HCT116 (cell line): ENCODE results near the gene SLC22A12. TPM values are rescaled to one million over a fixed set of nuclear protein-coding genes. Genes with fewer than 3 reads are reported as not detected.

Experiments
- ATAC-seq: fragments of 200-7000 bp; cut with Tn5 transposase; 2 replicates; pipeline ENCODE4 v1.9.1; 2020; ENCODE audit warnings: mild to moderate bottlenecking, moderate library complexity
- BruUV-seq: library from RNA; stranded (reverse); fragments of 400-500 nt; replicated peaks from 2 replicates; lab custom pipeline; 2021; lab: Mats Ljungman, UMichigan
- CTCF ChIA-PET: fragments of 300-600 bp; sonication (Branson Sonifier 250); formaldehyde crosslinking; loops from one replicate; lab custom pipeline; 2021; ENCODE audit warnings: antibody characterized with exemption; lab: Charles Lee
- POLR2A ChIA-PET: fragments of 300-600, 350-600 bp; sonication (Branson Sonifier 250); formaldehyde crosslinking; loops from one replicate; lab custom pipeline; 2021; ENCODE audit warnings: antibody characterized with exemption; lab: Charles Lee
- RAD21 ChIA-PET, 2 experiments: fragments of 300-600 bp; sonication (Branson Sonifier 250); formaldehyde crosslinking; loops; one replicate each; lab custom pipeline; 2023; ENCODE audit warnings: low total read pairs in 2 of 2; ENCODE audit not compliant: uncharacterized antibody in 2 of 2, unreplicated experiment in 2 of 2, low non-redundant PET in 1 of 2; lab: Charles Lee
- DNase-seq: peaks from one replicate; pipeline ENCODE4 v3.0.0-alpha.2; 2010; ENCODE audit warnings: low read depth, low spot score
- H2AFZ ChIP-seq: fragments of 200-600 bp; shearing (Covaris generic), sonication (generic); 2 replicates; pipeline ENCODE4 v1.6.1; 2017; ENCODE audit warnings: low read depth, mixed run types, mixed read lengths, antibody characterized with exemption, low read length; ENCODE audit not compliant: poor library complexity, severe bottlenecking
- H3K27ac ChIP-seq: 2 replicates; pipeline ENCODE4 v1.5.1; 2012; ENCODE audit warnings: low read depth, low read length
- H3K27me3 ChIP-seq: fragments of 200-600 bp; sonication (generic); 2 replicates; pipeline ENCODE4 v1.6.1; 2016; ENCODE audit warnings: mixed run types, low read length, mixed read lengths; ENCODE audit not compliant: insufficient read depth
- H3K36me3 ChIP-seq, 2 experiments: fragments of 200-500 bp in 1 of 2; fragments of 200-600 bp in 1 of 2; sonication (Bioruptor generic) in 1 of 2; sonication (generic) in 1 of 2; 2 replicates each; pipeline versions ENCODE4 v1.5.1 to v1.6.1; 2014 to 2016; ENCODE audit warnings: low read length in 2 of 2, inconsistent platforms in 1 of 2, mixed read lengths in 1 of 2, mixed run types in 1 of 2; ENCODE audit not compliant: insufficient read depth in 2 of 2, control insufficient read depth in 1 of 2
- H3K4me1 ChIP-seq, 2 experiments: fragments of 200-600 bp in 1 of 2; sonication (generic) in 1 of 2; 2 replicates each; pipeline versions ENCODE4 v1.5.1 to v1.6.1; 2012 to 2017; ENCODE audit warnings: low read length in 2 of 2, inconsistent platforms in 1 of 2, mild to moderate bottlenecking in 1 of 2, mixed read lengths in 1 of 2, mixed run types in 1 of 2, moderate library complexity in 1 of 2; ENCODE audit not compliant: insufficient read depth in 2 of 2, control insufficient read depth in 1 of 2
- H3K4me2 ChIP-seq: fragments of 200-600 bp; sonication (generic); 2 replicates; pipeline ENCODE4 v1.6.1; 2017; ENCODE audit warnings: mixed run types, low read length, mixed read lengths
- H3K4me3 ChIP-seq, 2 experiments: fragments of 200-600 bp in 1 of 2; sonication (generic) in 1 of 2; replicated peaks in 1 of 2; 2 replicates each; pipeline ENCODE4 v1.5.1; 2011 to 2016; ENCODE audit warnings: low read length in 2 of 2, control low read depth in 1 of 2, low read depth in 1 of 2, mild to moderate bottlenecking in 1 of 2, mixed read lengths in 1 of 2, mixed run types in 1 of 2
- H3K79me2 ChIP-seq: fragments of 200-600 bp; sonication (generic); 2 replicates; pipeline ENCODE4 v1.6.1; 2017; ENCODE audit warnings: mild to moderate bottlenecking, mixed run types, low read length, moderate library complexity, mixed read lengths; ENCODE audit not compliant: insufficient read depth
- H3K9ac ChIP-seq: fragments of 200-600 bp; sonication (generic); 2 replicates; pipeline ENCODE4 v1.6.1; 2016; ENCODE audit warnings: low read length, mixed read lengths
- H3K9me2 ChIP-seq: fragments of 200-600 bp; sonication (generic), shearing (Covaris generic); 2 replicates; pipeline ENCODE4 v1.6.1; 2017; ENCODE audit warnings: mixed run types, mild to moderate bottlenecking, moderate library complexity; ENCODE audit not compliant: insufficient read depth
- H3K9me3 ChIP-seq, 2 experiments: fragments of 200-500 bp in 1 of 2; fragments of 200-600 bp in 1 of 2; sonication (Bioruptor generic) in 1 of 2; sonication (generic) in 1 of 2; 2 replicates each; pipeline ENCODE4 v1.6.1; 2014 to 2017; ENCODE audit warnings: low read length in 2 of 2, mixed read lengths in 2 of 2, inconsistent platforms in 1 of 2, low read depth in 1 of 2, mild to moderate bottlenecking in 1 of 2, mixed run types in 1 of 2, moderate library complexity in 1 of 2; ENCODE audit not compliant: control insufficient read depth in 1 of 2, insufficient read depth in 1 of 2
- H4K20me1 ChIP-seq: fragments of 200-600 bp; sonication (generic), shearing (Covaris generic); 2 replicates; pipeline ENCODE4 v1.6.1; 2017; ENCODE audit warnings: mixed run types, mild to moderate bottlenecking, moderate library complexity; ENCODE audit not compliant: insufficient read depth
- CBX3 ChIP-seq: IDR thresholded peaks from 2 replicates; pipeline ENCODE4 v1.6.1; 2012; ENCODE audit warnings: low read depth
- CEBPB ChIP-seq: IDR thresholded peaks from 2 replicates; pipeline ENCODE4 v1.6.1; 2012; ENCODE audit warnings: low read depth
- CTCF ChIP-seq, 3 experiments: fragments of 200-600 bp in 1 of 3; sonication (generic) in 1 of 3; IDR thresholded peaks in 2 of 3; conservative IDR thresholded peaks in 1 of 3; 2 replicates each; pipeline ENCODE4 v1.5.1; 2012 to 2017; ENCODE audit warnings: low read depth in 2 of 3, low read length in 2 of 3, antibody characterized with exemption in 1 of 3, borderline replicate concordance in 1 of 3, control low read depth in 1 of 3, mild to moderate bottlenecking in 1 of 3, mixed read lengths in 1 of 3, mixed run types in 1 of 3, moderate library complexity in 1 of 3; ENCODE audit not compliant: insufficient read depth in 1 of 3
- ELF1 ChIP-seq: IDR thresholded peaks from 2 replicates; pipeline ENCODE4 v1.6.1; 2012; ENCODE audit warnings: low read depth, borderline replicate concordance
- EZH2 ChIP-seq: fragments of 200-600 bp; sonication (generic); IDR thresholded peaks from 2 replicates; pipeline ENCODE4 v1.6.1; 2017; ENCODE audit warnings: antibody characterized with exemption, mixed run types
- FOSL1 ChIP-seq: IDR thresholded peaks from 2 replicates; pipeline ENCODE4 v1.6.1; 2012; ENCODE audit warnings: low read depth
- JUND ChIP-seq: IDR thresholded peaks from 2 replicates; pipeline ENCODE4 v1.6.1; 2012
- MAX ChIP-seq: IDR thresholded peaks from 2 replicates; pipeline ENCODE4 v1.6.1; 2012
- POLR2A ChIP-seq: IDR thresholded peaks from 2 replicates; pipeline ENCODE4 v1.7.0; 2011; ENCODE audit warnings: borderline replicate concordance; ENCODE audit not compliant: insufficient read depth, insufficient read length; ENCODE audit errors: extremely low read depth
- POLR2AphosphoS5 ChIP-seq: IDR thresholded peaks from 2 replicates; pipeline ENCODE4 v1.6.1; 2011; ENCODE audit warnings: mild to moderate bottlenecking, low read depth, low read length, moderate library complexity
- RAD21 ChIP-seq: IDR thresholded peaks from 2 replicates; pipeline ENCODE4 v1.6.1; 2012; ENCODE audit warnings: low read depth, mild to moderate bottlenecking
- SP1 ChIP-seq: IDR thresholded peaks from 2 replicates; pipeline ENCODE4 v1.6.1; 2012; ENCODE audit warnings: low read depth
- SRF ChIP-seq: IDR thresholded peaks from 2 replicates; pipeline ENCODE4 v1.6.1; 2012; ENCODE audit warnings: low read depth
- TCF7L2 ChIP-seq: IDR thresholded peaks from 2 replicates; pipeline ENCODE4 v1.7.0; 2011; ENCODE audit warnings: borderline replicate concordance, inconsistent platforms; ENCODE audit not compliant: insufficient read depth, insufficient read length; ENCODE audit errors: extremely low read depth
- ZFX ChIP-seq: fragments of 450-650 bp; IDR thresholded peaks from 2 replicates; pipeline ENCODE4 v1.6.1; 2017
- intact Hi-C: fragments of 100-400 bp; cut with micrococcal nuclease; formaldehyde crosslinking; loops from 2 replicates; pipeline ENCODE4 v1.10.0; 2022
- total RNA-seq: library from RNA; stranded (reverse); gene quantifications from one replicate; pipeline ENCODE4 v1.2.1, GENCODE V29; 2021; ENCODE audit not compliant: unreplicated experiment
- TF ChIP-seq, protein P1 (sequence below): IDR thresholded peaks from 2 replicates; pipeline ENCODE4 v1.6.1; 2012; ENCODE audit warnings: low read depth

The SLC22A12 gene
- total RNA-seq, 1 experiment from 2014 or later: not detected

- Histone ChIP-seq H3K9ac (no peak overlapping the region), H3K27me3 (peaks cover 18% of the 10 kb centered on the region), H3K4me3 (no peak overlapping the region), H3K4me2 (no peak overlapping the region), H3K36me3 (no peaks in the 10 kb centered on the region), H3K4me1 (no peaks in the 10 kb centered on the region), H3K27ac (no peak overlapping the region), H4K20me1 (no peaks in the 10 kb centered on the region), H2AFZ (no peak overlapping the region), H3K79me2 (no peaks in the 10 kb centered on the region), H3K9me2 (no peaks in the 10 kb centered on the region), H3K9me3 (no peaks in the 10 kb centered on the region)
- ChIA-PET POLR2A (no interaction called here), CTCF (interaction anchor here (0.6 to 2.4 kb wide), 3 partner anchors 13 to 1002 kb away, joined by 3 to 10 read pairs (median 5); no protein-coding TSS in a partner anchor), RAD21 (no interaction called here)
- BruUV-seq: no TSS peak
- TF ChIP-seq MAX: no peak
- TF ChIP-seq EZH2: no peak
- no peak for TF ChIP-seq SP1
- TF ChIP-seq ZFX: no peak
- no peak for TF ChIP-seq CBX3
- no peak for TF ChIP-seq SRF
- TF ChIP-seq RAD21: no peak
- TF ChIP-seq JUND: no peak
- TF ChIP-seq, protein P1, sequence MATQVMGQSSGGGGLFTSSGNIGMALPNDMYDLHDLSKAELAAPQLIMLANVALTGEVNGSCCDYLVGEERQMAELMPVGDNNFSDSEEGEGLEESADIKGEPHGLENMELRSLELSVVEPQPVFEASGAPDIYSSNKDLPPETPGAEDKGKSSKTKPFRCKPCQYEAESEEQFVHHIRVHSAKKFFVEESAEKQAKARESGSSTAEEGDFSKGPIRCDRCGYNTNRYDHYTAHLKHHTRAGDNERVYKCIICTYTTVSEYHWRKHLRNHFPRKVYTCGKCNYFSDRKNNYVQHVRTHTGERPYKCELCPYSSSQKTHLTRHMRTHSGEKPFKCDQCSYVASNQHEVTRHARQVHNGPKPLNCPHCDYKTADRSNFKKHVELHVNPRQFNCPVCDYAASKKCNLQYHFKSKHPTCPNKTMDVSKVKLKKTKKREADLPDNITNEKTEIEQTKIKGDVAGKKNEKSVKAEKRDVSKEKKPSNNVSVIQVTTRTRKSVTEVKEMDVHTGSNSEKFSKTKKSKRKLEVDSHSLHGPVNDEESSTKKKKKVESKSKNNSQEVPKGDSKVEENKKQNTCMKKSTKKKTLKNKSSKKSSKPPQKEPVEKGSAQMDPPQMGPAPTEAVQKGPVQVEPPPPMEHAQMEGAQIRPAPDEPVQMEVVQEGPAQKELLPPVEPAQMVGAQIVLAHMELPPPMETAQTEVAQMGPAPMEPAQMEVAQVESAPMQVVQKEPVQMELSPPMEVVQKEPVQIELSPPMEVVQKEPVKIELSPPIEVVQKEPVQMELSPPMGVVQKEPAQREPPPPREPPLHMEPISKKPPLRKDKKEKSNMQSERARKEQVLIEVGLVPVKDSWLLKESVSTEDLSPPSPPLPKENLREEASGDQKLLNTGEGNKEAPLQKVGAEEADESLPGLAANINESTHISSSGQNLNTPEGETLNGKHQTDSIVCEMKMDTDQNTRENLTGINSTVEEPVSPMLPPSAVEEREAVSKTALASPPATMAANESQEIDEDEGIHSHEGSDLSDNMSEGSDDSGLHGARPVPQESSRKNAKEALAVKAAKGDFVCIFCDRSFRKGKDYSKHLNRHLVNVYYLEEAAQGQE: no peak
- TF ChIP-seq POLR2A: no peak
- no peak for TF ChIP-seq FOSL1
- no peak for TF ChIP-seq TCF7L2
- TF ChIP-seq CEBPB: no peak
- no peak for TF ChIP-seq ELF1
- TF ChIP-seq POLR2AphosphoS5: no peak
- no peak for TF ChIP-seq CTCF (IDR thresholded peaks at IDR 0.05 in 2 of 3, conservative IDR thresholded peaks at IDR 0.05 in 1 of 3; ENCODE audit: borderline replicate concordance in 1 of 3, insufficient read depth in 1 of 3, low read depth in 2 of 3, low read length in 2 of 3)
- ATAC-seq: no peak
- no peak for DNase-seq
- intact Hi-C loops: no loop called here
Measured at GRCh38 chr11:64642871-64643255, 51.8 kb downstream of the SLC22A12 start.
